ENCODE data around the gene PHRF1.
"Not testable (repeated sequence)": the region's sequence is repeated elsewhere in the genome, so short reads cannot be mapped to it uniquely, and the experiment has no call there.

Gene PHRF1

GRCh38 chr11:637333-637592 lies 61.0 kb downstream of the PHRF1 start:
- DNase-seq: no peak

DNA sequence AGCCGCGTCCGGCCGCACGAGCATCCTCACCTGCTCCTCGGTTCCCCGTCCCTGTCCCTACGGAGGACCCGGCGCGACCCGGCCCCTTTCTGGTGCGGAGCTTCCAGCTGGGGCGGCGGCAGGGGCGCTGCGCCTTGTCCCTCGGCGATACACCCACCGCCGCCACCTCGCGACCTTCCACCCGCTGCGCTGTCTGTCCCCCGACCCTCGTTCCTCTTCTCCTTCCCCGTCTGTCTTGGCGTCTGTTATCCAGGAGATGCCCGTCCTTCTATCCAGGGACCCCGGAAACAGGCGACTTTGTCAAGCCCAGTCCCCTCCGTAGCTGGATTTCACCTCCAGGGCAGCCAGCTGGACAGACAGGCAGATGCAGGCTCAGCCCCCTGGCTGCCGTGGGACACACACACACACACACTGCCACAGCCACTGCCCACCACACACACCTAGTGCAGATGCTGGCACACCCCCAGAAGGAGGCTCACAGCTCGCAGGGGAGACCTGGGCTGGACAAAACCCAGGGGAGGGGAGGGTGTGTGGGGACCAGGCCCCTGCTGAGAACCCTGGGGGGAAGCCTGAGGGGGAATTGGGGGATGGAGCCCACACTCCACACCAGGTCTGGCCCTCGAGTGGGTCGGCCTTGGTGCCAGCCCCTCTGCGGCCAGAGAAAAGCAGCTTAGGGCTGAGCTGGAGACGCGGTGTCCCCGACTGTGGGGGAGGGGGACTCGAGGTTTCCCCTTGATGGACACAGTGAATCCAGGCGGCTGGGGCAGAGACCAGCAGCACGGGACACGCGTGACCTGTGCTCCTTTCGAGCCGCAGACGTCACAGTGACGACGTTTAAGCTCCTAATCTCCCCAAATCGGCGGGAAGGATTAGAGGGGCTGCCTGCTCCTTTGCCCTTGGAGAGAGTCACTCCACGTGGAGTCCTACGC lies 61.6 kb downstream of the PHRF1 start:
- no peak for DNase-seq

DNA sequence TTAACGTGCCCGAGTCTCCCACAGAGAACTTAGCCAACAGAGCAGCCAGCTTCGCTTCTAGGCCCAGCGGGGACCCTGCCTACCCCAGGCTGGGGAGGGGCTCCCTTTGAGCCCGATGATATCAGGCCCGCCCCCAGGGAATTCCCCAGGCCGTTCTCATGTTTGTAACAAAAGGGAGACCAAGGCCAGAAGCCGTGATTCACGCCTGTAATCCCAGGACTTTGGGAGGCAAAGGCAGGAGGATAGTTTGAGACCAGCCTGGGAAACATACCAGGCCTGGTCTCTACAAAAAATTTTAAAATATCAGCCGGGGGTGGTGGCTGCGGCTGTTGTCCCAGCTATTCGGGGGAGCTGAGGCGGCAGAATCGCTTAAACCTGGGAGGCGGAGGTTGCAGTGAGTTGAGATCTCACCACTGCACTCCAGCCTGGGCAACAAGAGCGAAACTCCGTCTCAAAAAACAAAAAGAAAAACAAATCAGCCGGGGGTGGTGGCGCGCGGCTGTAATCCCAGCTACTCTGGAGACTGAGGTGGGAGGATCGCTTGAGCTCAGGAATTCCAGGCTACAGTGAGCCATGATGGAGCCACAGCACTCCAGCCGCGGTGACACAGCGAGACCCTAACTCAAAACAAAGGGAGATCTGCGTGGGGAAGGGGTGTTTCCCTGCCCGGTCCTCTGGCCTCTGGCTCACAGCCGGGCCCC lies 62.5 kb downstream of the PHRF1 start:
- DNase-seq: no peak

GRCh38 chr11:639332-639955 lies 63.2 kb downstream of the PHRF1 start:
- no peak for DNase-seq

- DNase-seq: no peak
These were observed 63.9 kb downstream of the PHRF1 start for GRCh38 chr11:640021-640706.

GRCh38 chr11:641806-642370 lies 65.6 kb downstream of the PHRF1 start:
- DNase-seq: no peak

DNA sequence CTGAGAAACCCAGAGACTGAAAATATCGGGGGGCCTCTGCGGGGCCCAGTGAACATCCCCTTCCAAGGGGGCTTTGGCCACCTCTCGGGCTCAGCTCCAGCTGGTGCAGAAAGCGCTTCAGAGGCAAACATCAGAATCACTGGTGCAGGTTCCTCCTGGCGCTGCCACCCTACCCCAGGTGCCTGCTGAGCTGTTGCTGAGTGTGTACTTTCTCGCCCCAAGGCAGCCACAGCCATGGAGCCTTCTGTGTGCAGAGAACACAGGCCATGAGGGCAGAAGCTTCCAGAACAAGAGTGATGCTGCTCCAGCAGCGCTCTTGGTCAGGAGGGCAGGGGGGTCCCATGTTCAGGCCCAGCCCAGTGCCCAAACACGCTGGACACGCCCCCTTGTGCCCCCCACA lies 67.1 kb downstream of the PHRF1 start:
- no peak for DNase-seq

DNA sequence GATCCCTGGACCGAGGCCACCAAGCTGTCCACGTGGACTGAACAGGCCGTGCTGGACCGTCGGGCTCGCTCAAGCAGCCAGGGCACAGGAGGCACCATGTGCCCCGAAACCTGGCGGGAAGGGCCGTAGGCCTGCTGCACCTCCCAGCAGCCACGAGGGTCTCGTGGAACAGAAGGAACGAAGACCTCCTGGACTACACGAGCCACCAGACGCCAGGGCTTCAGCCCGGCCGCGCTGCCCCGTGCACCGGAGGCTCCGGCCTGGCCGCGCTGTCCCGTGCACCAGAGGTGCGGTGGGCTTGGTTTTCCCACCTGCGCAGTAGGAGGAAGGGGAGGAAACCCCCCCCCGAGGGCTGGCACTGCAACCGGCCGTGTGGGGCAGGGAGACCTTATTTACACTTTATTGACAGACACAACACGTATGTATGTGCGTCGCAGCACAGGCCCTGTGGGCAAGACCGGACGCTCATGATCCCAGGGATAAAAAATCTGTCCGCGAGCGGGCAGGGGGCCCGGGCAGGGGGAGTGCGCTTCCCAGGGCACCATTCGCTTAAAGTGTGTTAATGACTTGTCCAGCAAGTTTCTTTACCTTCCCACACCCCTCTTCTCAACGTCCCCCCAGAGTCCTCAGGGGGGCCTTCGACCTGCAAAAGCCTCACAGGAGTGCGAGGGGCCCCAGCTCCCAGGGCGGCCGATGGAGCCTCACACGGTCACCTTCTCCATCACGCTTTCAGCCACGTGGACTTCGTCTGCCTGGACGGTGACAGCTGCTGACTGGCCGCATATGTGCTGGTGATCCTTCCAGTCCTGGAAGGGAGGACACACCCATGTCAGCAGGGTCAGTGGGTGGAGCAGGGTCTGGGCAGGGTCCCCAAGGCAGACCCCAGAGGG lies 67.8 kb downstream of the PHRF1 start:
- no peak for DNase-seq

DNA sequence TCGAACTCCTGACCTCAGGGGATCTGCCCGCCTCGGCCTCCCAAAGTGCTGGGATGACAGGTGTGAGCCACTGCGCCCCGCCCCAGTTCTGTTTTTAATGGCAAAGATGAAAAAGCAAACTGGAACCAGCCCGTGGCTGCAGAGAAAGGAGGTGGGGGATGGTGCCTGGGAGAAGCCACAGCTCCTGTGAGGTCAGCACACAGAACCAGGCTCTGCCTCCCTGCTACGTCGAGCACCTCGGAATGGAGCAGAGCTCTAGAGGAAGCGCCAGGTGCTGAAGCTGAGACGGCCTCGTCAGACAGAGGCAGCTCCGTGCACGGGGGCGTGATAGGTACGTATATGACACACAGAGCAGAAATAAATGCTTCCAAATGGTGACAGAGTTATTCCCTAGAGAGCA lies 69.3 kb downstream of the PHRF1 start:
- DNase-seq: no peak

GRCh38 chr11:646214-646613 lies 69.9 kb downstream of the PHRF1 start:
- DNase-seq: no peak

GRCh38 chr11:647672-648158 lies 71.4 kb downstream of the PHRF1 start:
- DNase-seq: not testable (repeated sequence)

DNA sequence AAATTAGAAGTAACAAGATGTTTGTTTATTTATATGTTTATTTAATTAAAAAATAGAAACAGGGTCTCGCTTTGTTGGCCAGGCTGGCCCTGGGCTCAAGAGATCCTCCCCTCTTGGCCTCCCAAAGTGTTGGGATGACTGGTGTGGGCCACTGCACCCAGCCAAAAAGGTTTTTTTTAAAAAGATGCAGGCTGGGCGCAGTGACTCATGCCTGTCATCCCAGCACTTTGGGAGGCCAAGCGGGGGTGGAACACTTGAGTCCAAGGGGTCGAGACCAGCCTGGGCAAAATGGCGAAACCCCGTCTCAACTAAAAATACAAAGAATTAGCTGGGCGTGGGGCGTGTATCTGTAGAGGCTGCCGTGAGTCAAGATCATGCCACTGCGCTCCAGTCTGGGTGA lies 74.2 kb downstream of the PHRF1 start:
- DNase-seq: no peak

- not testable (repeated sequence) for DNase-seq
These were observed 76.9 kb downstream of the PHRF1 start for GRCh38 chr11:653136-653535.

- no peak for DNase-seq
These were observed 77.6 kb downstream of the PHRF1 start for GRCh38 chr11:653837-654236.

DNA sequence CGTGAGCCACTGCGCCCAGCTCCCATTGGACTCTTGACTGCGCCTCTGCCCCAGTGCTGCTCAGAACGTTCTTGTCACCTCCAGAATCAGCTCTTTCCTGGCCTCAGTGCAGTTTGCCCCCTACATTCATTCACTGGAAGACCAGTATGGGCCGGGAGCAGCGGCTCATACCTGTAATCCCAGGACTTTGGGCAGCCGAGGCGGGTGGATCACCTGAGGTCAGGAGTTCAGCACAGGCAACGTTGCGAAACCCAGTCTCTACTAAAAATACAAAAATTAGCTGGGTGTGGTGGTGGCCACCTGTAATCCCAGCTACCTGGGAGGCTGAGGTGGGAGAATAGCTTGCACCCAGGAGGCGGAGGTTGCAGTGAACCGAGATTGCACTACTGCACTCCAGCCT lies 78.2 kb downstream of the PHRF1 start:
- not testable (repeated sequence) for DNase-seq

- no peak for DNase-seq
These were observed 78.9 kb downstream of the PHRF1 start for GRCh38 chr11:655036-655726.

DNA sequence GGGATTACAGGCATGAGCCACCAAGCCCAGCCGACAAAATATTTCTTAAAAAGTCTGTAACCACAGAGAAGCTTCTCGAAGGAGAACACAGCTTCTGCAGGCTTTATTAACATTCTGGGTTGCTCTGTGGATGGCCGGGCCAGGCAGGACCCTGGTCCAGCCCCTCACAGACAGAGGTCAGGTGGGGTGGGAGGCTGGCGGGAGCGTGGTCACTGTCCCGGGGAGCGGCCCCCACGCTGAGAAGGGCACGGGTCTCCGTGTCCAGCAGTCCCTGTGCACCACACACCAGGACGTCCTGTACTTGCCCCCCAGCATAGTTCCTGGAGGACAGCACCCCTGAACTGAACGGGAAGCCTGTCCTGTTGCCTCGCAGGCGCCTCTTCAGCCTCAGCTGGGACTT lies 80.2 kb downstream of the PHRF1 start:
- DNase-seq: no peak

GRCh38 chr11:656866-657265 lies 80.6 kb downstream of the PHRF1 start:
- DNase-seq: no peak

DNA sequence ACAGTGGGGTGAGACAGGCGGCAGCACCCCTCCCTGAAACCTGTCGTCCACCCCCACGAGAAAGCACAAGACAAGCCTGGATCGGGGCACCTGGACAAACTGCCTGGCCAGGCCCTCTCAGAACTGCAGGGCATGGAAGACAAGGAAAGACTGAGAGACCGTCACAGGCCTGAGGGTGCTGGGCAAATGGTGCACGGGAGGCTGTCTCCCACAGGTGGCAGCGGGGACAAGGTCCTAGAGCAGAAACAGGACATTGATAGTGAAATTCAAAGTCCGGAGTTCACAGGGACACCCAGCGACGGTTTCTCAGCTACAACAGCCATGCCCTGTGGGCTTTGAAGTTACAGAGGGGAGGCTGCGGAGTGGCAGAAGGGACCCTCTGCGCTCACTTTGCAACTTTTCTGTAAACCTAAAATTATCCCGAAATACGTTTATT lies 81.4 kb downstream of the PHRF1 start:
- no peak for DNase-seq

- no peak for DNase-seq
These were observed 83.3 kb downstream of the PHRF1 start for GRCh38 chr11:659532-660085.

GRCh38 chr11:660281-660680 lies 84.0 kb downstream of the PHRF1 start:
- DNase-seq: no peak

Data from NCI-H1436 treated with DMSO at 0.1 percent for 48 hours (cell line).